AG09309 (cell line): ENCODE results near the gene RIPPLY1.

ENCODE experiments used
- DNase-seq: peaks from one replicate; pipeline ENCODE4 v3.0.0-alpha.2; 2010; ENCODE audit warnings: low read depth
- H3K4me3 ChIP-seq: 2 replicates; pipeline ENCODE4 v1.5.1; 2011; ENCODE audit warnings: mild to moderate bottlenecking, low read depth, low read length, moderate library complexity; ENCODE audit not compliant: control insufficient read depth
- TF ChIP-seq, protein P1 (sequence below): IDR thresholded peaks from 2 replicates; pipeline ENCODE4 v1.5.1; 2011; ENCODE audit warnings: mild to moderate bottlenecking, low read depth, low read length, inconsistent platforms; ENCODE audit not compliant: insufficient read depth, control insufficient read depth; ENCODE audit errors: missing control alignments

Gene RIPPLY1

DNA sequence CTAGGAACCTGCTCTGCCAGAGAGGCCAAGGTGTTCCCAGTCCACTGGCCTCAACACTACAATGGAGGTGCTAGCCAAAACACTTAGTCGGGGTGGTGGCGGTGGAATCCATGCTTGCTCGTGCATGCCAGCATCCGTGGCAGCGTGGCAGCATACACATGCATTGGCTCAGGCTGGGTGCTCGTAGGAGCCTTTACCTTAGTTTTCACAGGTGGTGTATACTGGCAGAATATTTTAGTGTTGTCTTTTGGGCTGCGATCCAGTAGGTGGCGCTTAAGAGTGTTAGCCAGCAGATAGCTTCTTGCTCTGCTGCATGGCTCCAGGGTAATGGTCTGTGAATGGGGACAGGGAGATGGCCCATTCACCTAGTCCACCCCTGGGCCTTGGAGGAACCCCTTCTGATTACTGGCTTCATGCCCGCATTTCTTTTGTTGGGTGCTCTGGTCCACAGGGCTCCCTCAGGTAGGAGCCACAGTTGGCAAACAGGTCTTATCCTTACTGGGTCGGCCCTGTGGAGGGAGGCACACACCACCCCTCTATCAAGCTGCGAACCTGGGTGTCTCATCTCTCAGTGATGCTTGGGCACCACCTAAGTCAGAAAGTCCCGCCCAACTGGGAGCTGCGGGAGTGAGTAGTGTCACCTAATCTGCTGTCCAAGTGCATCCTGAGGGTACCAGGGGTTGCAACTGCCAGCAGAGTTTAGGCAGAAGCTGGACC, 40.0 kb downstream of the RIPPLY1 start:
- no peak overlapping the region for H3K4me3 ChIP-seq
- TF ChIP-seq, protein P1, sequence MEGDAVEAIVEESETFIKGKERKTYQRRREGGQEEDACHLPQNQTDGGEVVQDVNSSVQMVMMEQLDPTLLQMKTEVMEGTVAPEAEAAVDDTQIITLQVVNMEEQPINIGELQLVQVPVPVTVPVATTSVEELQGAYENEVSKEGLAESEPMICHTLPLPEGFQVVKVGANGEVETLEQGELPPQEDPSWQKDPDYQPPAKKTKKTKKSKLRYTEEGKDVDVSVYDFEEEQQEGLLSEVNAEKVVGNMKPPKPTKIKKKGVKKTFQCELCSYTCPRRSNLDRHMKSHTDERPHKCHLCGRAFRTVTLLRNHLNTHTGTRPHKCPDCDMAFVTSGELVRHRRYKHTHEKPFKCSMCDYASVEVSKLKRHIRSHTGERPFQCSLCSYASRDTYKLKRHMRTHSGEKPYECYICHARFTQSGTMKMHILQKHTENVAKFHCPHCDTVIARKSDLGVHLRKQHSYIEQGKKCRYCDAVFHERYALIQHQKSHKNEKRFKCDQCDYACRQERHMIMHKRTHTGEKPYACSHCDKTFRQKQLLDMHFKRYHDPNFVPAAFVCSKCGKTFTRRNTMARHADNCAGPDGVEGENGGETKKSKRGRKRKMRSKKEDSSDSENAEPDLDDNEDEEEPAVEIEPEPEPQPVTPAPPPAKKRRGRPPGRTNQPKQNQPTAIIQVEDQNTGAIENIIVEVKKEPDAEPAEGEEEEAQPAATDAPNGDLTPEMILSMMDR: peak; percentile 55
- no peak for DNase-seq
